ENCODE results near the gene PCGF5.

DNA sequence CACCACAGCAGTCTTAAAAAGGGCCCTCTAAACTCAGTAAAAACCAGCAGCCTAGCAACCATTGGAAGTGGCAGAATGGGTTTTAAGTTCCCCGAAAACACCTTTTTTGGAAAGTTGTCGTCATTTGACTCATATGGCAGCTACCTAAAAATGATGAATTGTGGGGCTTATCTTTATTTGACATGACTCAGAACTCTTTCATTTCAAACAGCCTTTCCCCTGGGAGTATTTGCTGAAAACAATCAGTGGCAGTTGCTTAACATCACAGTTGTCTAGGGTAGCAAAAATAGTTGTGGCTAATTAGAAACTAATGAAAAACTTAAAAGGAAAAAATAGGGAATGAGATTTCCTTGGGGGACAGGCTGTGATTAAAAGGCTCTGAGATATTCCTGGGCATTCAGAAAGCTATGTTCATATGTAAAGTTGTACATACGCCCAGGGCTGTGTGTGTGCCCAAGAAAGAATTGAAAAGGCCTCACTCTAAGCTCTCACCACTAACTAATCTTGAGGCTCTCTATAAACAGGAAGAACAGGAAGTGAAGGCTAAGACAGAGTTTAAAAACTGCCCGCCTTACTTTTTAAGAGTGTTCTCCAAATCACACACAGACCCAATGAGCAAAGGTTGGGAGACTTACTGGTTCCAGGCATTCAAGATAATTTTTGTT is 108.0 kb downstream of the PCGF5 start:
- TF ChIP-seq REST (IDR thresholded peaks at IDR 0.05; ENCODE audit: insufficient read depth in 1 of 2, low read depth in 2 of 2, low read length in 2 of 2) (no peak), POLR2AphosphoS5 (IDR thresholded peaks at IDR 0.05; ENCODE audit: low read depth, low read length) (no peak), SIN3A (IDR thresholded peaks at IDR 0.05; ENCODE audit: borderline replicate concordance, insufficient read depth, low read length) (no peak), TAF1 (IDR thresholded peaks at IDR 0.05; ENCODE audit: borderline replicate concordance, insufficient read depth, low read length) (no peak), FOXP2 (optimal IDR thresholded peaks at IDR 0.05; ENCODE audit: borderline replicate concordance, extremely low read depth, extremely low read length, insufficient read depth) (no peak)

All from PFSK-1 (cell line).